ENCODE results near the gene PRSS57. TPM values are rescaled to one million over a fixed set of nuclear protein-coding genes. Genes with fewer than 3 reads are reported as not detected.

Gene PRSS57
- total RNA-seq, 1 experiment from 2014 or later: not detected

DNA sequence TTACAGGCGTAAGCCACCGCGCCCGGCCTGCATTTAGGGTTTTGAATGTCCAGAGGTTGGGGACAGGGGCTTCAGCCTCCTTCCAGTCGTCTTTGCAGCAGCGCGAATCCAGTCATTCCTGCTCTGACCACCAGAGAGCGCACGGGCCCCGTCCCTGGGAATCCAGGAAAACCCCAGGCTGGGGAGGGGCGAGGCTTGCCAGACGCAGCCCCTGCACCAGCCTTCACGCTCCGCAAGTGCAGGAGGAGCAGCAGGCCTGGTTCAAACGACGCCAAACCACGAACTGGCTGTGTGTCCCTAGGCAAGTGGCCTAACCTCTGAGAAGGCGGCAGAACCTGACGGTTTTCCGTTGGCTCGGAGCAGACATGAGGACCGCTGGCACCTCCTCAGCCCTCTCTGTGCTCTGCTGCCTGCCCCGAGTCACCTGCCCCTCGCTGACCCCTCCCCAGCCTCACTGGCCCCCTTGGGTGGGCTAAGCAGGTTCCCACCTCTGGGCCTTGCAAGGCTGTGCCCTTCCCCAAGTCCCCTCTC, 30.3 kb downstream of the PRSS57 start:
- peaks cover 11% of the 10 kb centered on the region for H3K4me1 Mint-ChIP-seq (ENCODE audit: low read depth, unreplicated experiment)
- DNase-seq: peak; percentile 87
- no TSS peak for BruUV-seq (replicated peaks)
- intact Hi-C loops (cut with micrococcal nuclease; ENCODE audit: unreplicated experiment): loop anchor here (2.0 kb wide), 1 partner anchor 70 kb away; no protein-coding TSS in a partner anchor
- H3K9me3 Mint-ChIP-seq (ENCODE audit: low read depth, unreplicated experiment): no peaks in the 10 kb centered on the region
- H3K4me3 Mint-ChIP-seq (ENCODE audit: low read depth, unreplicated experiment): peak overlapping the region; percentile 12
- CTCF ChIA-PET: interaction anchor here (0.7 kb wide), 1 partner anchor 66 kb away, joined by 5 read pairs; no protein-coding TSS in a partner anchor
- peaks cover 27% of the 10 kb centered on the region for H3K36me3 Mint-ChIP-seq (ENCODE audit: insufficient read depth, unreplicated experiment)
- H3K27ac Mint-ChIP-seq (ENCODE audit: unreplicated experiment): no peak overlapping the region
- no peaks in the 10 kb centered on the region for H3K27me3 Mint-ChIP-seq (ENCODE audit: unreplicated experiment)
- TF ChIP-seq, protein P1, sequence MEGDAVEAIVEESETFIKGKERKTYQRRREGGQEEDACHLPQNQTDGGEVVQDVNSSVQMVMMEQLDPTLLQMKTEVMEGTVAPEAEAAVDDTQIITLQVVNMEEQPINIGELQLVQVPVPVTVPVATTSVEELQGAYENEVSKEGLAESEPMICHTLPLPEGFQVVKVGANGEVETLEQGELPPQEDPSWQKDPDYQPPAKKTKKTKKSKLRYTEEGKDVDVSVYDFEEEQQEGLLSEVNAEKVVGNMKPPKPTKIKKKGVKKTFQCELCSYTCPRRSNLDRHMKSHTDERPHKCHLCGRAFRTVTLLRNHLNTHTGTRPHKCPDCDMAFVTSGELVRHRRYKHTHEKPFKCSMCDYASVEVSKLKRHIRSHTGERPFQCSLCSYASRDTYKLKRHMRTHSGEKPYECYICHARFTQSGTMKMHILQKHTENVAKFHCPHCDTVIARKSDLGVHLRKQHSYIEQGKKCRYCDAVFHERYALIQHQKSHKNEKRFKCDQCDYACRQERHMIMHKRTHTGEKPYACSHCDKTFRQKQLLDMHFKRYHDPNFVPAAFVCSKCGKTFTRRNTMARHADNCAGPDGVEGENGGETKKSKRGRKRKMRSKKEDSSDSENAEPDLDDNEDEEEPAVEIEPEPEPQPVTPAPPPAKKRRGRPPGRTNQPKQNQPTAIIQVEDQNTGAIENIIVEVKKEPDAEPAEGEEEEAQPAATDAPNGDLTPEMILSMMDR (IDR thresholded peaks at IDR 0.05; ENCODE audit: unreplicated experiment): peak; percentile 69

DNA sequence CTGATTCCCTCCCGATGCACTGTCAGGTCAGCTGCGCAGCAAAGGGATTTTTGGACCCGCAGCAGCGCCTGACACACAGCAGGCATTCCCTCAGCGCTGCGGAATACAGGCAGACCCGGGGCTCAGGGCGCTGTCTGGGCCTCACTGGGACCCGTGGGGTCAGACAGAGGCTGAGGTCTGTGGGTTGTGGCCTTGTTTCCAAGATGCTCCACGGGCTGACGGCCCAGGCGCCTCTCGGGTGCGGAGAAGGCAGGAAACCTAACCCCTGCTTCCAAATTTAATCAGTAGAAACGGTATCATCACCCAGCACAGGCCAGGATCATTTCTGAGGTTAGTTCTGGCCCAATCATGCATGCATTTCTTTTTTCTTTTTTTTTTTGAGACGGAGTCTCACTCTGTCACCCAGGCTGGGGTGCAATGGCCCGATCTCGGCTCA, 31.6 kb downstream of the PRSS57 start:
- no TSS peak for BruUV-seq (replicated peaks)
- CTCF ChIA-PET: interaction anchor here (0.5 to 1.2 kb wide), 3 partner anchors 16 to 117 kb away, joined by 3 read pairs; no protein-coding TSS in a partner anchor

DNA sequence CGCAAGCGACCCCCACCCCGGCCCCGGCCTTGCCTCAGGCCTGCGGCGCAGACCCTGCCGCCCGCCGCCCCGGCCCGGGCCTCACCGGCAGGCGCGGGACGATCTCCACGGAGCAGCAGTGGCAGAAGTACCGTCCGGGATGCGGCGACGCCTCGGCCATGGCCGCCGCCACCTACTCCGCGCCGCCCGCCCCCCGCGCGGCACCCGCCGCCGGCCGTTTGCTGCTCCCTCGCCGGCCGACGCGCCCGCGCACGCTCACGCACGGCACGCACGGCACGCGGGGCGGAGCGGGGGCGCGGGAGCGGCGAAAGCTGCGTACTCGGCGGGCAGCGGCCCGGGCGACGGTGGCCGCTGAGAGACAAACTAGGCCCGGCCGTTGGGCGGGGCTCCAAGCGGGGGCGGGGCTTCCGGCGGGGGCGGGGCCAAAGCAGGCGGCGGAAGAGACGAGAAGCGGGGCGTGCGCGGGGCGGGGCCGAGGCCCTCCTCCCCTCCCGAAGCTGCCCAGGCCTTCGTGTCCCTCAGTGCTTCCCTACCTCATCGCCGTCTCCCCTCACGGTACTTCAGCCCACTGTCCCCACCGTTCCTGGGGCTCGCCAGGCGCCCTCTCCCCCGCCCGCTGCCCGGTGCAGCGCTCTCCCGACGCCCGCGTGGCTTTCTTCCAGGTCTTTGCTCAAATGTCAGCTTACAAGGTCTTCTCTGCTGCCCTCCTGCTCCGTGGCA, 32.1 kb downstream of the PRSS57 start, which contains the start of gene RNF126:
Gene RNF126, minus strand, starts transcription at position 253 of the 720 bp plus-strand sequence. Its CDS starts 93 bp downstream, at position 160.
- Mint-ChIP-seq H3K27ac (ENCODE audit: unreplicated experiment) (peak within 1 kb of the TSS; percentile 48), H3K4me3 (ENCODE audit: low read depth, unreplicated experiment) (peak within 1 kb of the TSS; percentile 75), H3K27me3 (ENCODE audit: unreplicated experiment) (no peaks in the 10 kb centered on the region), H3K9me3 (ENCODE audit: low read depth, unreplicated experiment) (no peaks in the 10 kb centered on the region), H3K4me1 (ENCODE audit: low read depth, unreplicated experiment) (peaks cover 11% of the 10 kb centered on the region), H3K36me3 (ENCODE audit: insufficient read depth, unreplicated experiment) (peaks cover 33% of the 10 kb centered on the region)
- no TSS peak for BruUV-seq (replicated peaks)
- TF ChIP-seq, protein P1 (IDR thresholded peaks at IDR 0.05; ENCODE audit: unreplicated experiment): no peak
- CTCF ChIA-PET: interaction anchor here (0.5 to 1.2 kb wide), 4 partner anchors 16 to 117 kb away, joined by 3 read pairs; no protein-coding TSS in a partner anchor
- intact Hi-C loops (cut with micrococcal nuclease; ENCODE audit: unreplicated experiment): no loop called here
- DNase-seq: peak; percentile 86

More for the DNA sequence above, 31.6 kb downstream of the PRSS57 start:
- DNase-seq: no peak
- TF ChIP-seq, protein P1 (IDR thresholded peaks at IDR 0.05; ENCODE audit: unreplicated experiment): no peak
- no peaks in the 10 kb centered on the region for H3K9me3 Mint-ChIP-seq (ENCODE audit: low read depth, unreplicated experiment)
- peaks cover 11% of the 10 kb centered on the region for H3K4me1 Mint-ChIP-seq (ENCODE audit: low read depth, unreplicated experiment)
- intact Hi-C loops (cut with micrococcal nuclease; ENCODE audit: unreplicated experiment): loop anchor here (2.0 kb wide), 1 partner anchor 71 kb away; no protein-coding TSS in a partner anchor
- peak overlapping the region; percentile 75 for H3K4me3 Mint-ChIP-seq (ENCODE audit: low read depth, unreplicated experiment)
- peak overlapping the region; percentile 48 for H3K27ac Mint-ChIP-seq (ENCODE audit: unreplicated experiment)
- no peaks in the 10 kb centered on the region for H3K27me3 Mint-ChIP-seq (ENCODE audit: unreplicated experiment)
- peaks cover 30% of the 10 kb centered on the region for H3K36me3 Mint-ChIP-seq (ENCODE audit: insufficient read depth, unreplicated experiment)

DNA sequence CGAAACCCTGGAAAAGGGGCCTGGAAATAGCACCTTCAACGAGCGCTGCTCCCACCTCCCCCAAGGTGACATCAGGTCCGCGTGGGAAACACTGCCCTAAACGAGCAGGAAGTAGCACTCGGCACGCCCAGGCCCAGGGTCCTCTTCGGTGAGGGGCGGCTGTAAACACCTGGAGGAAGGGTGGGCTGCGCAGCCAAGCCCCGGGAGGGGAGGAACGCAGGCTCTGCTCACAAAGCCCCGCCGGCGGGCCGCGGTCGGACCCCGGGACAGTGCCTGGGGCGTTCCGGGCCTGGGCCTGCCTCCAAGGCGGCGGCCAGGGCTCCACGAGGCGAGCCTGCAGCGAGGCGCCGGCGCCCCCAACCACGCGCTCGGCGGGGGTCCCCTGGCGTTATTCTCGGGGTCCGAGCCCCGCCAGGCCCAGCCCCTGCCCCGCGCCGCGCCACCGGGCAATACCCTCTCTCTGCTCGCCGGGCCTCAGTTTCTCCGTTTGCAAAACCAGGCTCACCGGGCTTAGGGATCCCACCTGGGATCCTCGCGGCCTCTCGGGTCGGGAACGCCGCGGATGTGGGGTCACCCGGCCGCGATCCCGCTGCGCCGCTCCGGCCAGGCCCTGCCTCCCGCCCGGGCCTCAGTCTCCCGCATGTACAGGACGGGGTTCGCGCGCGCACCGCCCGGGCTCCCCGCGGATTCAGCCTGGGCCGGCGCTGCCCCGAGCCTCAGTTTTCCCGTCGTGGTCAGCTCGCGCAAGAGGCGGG, 32.9 kb downstream of the PRSS57 start:
- H3K36me3 Mint-ChIP-seq (ENCODE audit: insufficient read depth, unreplicated experiment): peaks cover 33% of the 10 kb centered on the region
- CTCF ChIA-PET: interaction anchor here (0.6 to 1.2 kb wide), 2 partner anchors 32 to 70 kb away, joined by 3 read pairs; no protein-coding TSS in a partner anchor
- DNase-seq: peak; percentile 43
- no peaks in the 10 kb centered on the region for H3K27me3 Mint-ChIP-seq (ENCODE audit: unreplicated experiment)
- peak overlapping the region; percentile 75 for H3K4me3 Mint-ChIP-seq (ENCODE audit: low read depth, unreplicated experiment)
- no peaks in the 10 kb centered on the region for H3K9me3 Mint-ChIP-seq (ENCODE audit: low read depth, unreplicated experiment)
- H3K4me1 Mint-ChIP-seq (ENCODE audit: low read depth, unreplicated experiment): peaks cover 11% of the 10 kb centered on the region
- intact Hi-C loops (cut with micrococcal nuclease; ENCODE audit: unreplicated experiment): no loop called here
- TF ChIP-seq, protein P1 (IDR thresholded peaks at IDR 0.05; ENCODE audit: unreplicated experiment): no peak
- H3K27ac Mint-ChIP-seq (ENCODE audit: unreplicated experiment): peak overlapping the region; percentile 23
- BruUV-seq (replicated peaks): no TSS peak
